ENCODE data around the gene ANKRD17. TPM values are rescaled to one million over a fixed set of nuclear protein-coding genes. Genes with fewer than 3 reads are reported as not detected.

ANKRD17 gene
- total and polyA plus RNA-seq, 2 of the 4 experiments (the other 2 are of a cell fraction) = 28.5 to 75.3 TPM

GRCh38 chr4:73222466-73223257 lies 35.9 kb downstream of the ANKRD17 start (continued):
- no peak for TF ChIP-seq ELK1 (IDR thresholded peaks at IDR 0.05; ENCODE audit: borderline replicate concordance, low read depth, low read length)
- no peak for TF ChIP-seq NFE2L2 (IDR thresholded peaks at IDR 0.05; ENCODE audit: low read depth, low read length)
- TF ChIP-seq RAD21 (IDR thresholded peaks at IDR 0.05; ENCODE audit: low read length) = no peak

- Histone ChIP-seq H3K18ac (ENCODE audit: low read depth, low read length) (no peak overlapping the region), H2AK5ac (ENCODE audit: low read depth, low read length) (no peak overlapping the region), H4K91ac (ENCODE audit: insufficient read depth, low read depth, low read length) (no peak overlapping the region), H3K9me3 (ENCODE audit: control insufficient read depth, insufficient read depth, low read length) (no peaks in the 10 kb centered on the region), H3K23ac (ENCODE audit: low read depth, low read length) (peak overlapping the region; percentile 82), H4K5ac (ENCODE audit: low read depth, low read length) (no peak overlapping the region), H3K4me1 (ENCODE audit: control insufficient read depth, insufficient read depth, low read length) (peaks cover 3% of the 10 kb centered on the region), H2AFZ (replicated peaks; ENCODE audit: low read length, poor library complexity) (no peak overlapping the region), H3K14ac (replicated peaks; ENCODE audit: low read depth, low read length) (peak overlapping the region; percentile 74), H3K4me3 (ENCODE audit: insufficient read depth, low read depth, low read length) (no peak overlapping the region), H2BK120ac (ENCODE audit: low read depth, low read length) (no peak overlapping the region; the same call in 1 of the 2 replicates), H3K36me3 (ENCODE audit: control insufficient read depth, insufficient read depth, low read length) (no peaks in the 10 kb centered on the region), H3K9me1 (ENCODE audit: insufficient read depth, low read length) (no peaks in the 10 kb centered on the region), H3K56ac (ENCODE audit: extremely low read depth, insufficient read depth, low read length) (no peak overlapping the region), H2BK15ac (ENCODE audit: low read depth, low read length) (no peak overlapping the region), H3K79me1 (ENCODE audit: low read depth in 1 of 2, low read length in 2 of 2) (peaks cover 2 to 40% of the 10 kb centered on the region in 2 experiments; a peak in 3 of 4 replicates), H3K9ac (ENCODE audit: low read depth, low read length) (peak overlapping the region; percentile 29; the same call in 1 of the 2 replicates), H4K20me1 (ENCODE audit: insufficient read depth, low read length) (peaks cover 17% of the 10 kb centered on the region; the same call in 1 of the 2 replicates), H3K4me2 (ENCODE audit: low read depth, low read length) (peak overlapping the region; percentile 94), H3K4ac (ENCODE audit: low read depth, low read length) (peak overlapping the region; percentile 22; the same call in 1 of the 2 replicates), H3K27me3 (ENCODE audit: control insufficient read depth, insufficient read depth, low read length) (no peaks in the 10 kb centered on the region), H3K27ac (ENCODE audit: insufficient read depth, low read length) (no peak overlapping the region), H2BK20ac (ENCODE audit: low read depth, low read length) (no peak overlapping the region; the same call in 1 of the 2 replicates), H4K8ac (ENCODE audit: low read depth in 2 of 2, low read length in 2 of 2) (no peak overlapping the region; a peak in 1 of 4 replicates), H2AK9ac (replicated peaks; ENCODE audit: low read depth, low read length, poor library complexity) (peak overlapping the region; percentile 49), H2BK5ac (ENCODE audit: low read depth, low read length, poor library complexity, severe bottlenecking) (no peak overlapping the region)
- DNase-seq (no peak), ATAC-seq (ENCODE audit: low read depth) (no peak)
- WGBS, 2 experiments (ENCODE audit: extremely low coverage in 2 of 2, insufficient read length in 1 of 2) = no CpG with 5 or more reads among the region's 2 CpGs
- intact Hi-C loops (cut with micrococcal nuclease) (loop anchor here (5.0 kb wide), 1 partner anchor 36 kb away; the partner anchor contains the start of gene ANKRD17), in situ Hi-C loops (cut with MboI; ENCODE audit: low sequenced_read_pairs) (no loop called here), dilution Hi-C loops (cut with HindIII; ENCODE audit: low sequenced_read_pairs, unreplicated experiment) (no loop called here)
- CTCF ChIA-PET = no interaction called here
- POLR2A ChIA-PET (ENCODE audit: unreplicated experiment) = no interaction called here
- no TSS peak for BruUV-seq (replicated peaks)
- TF ChIP-seq CTCF (conservative IDR thresholded peaks at IDR 0.05; ENCODE audit: low read depth, low read length) (no peak), FOS (IDR thresholded peaks at IDR 0.05; ENCODE audit: low read depth, low read length) (no peak), RFX5 (IDR thresholded peaks at IDR 0.05; ENCODE audit: low read depth, low read length) (no peak), RCOR1 (IDR thresholded peaks at IDR 0.05; ENCODE audit: insufficient replicate concordance, low read length) (no peak), ELK1 (IDR thresholded peaks at IDR 0.05; ENCODE audit: borderline replicate concordance, low read depth, low read length) (no peak), CHD1 (IDR thresholded peaks at IDR 0.05; ENCODE audit: low read depth, low read length) (no peak), BHLHE40 (IDR thresholded peaks at IDR 0.05; ENCODE audit: low read depth, low read length) (no peak), MAFK (IDR thresholded peaks at IDR 0.05; ENCODE audit: low read depth, low read length) (no peak), MAZ (IDR thresholded peaks at IDR 0.05; ENCODE audit: borderline replicate concordance, low read depth, low read length) (no peak)
These were observed 36.9 kb downstream of the ANKRD17 start for GRCh38 chr4:73221734-73222133.

All from IMR-90 (cell line).